ENCODE data around the gene MAP3K9. TPM values are rescaled to one million over a fixed set of nuclear protein-coding genes. Genes with fewer than 3 reads are reported as not detected.

Gene MAP3K9
- total and polyA plus RNA-seq, 10 of the 15 experiments (the other 5 are each of a cell fraction or from before 2014, with no cell fraction given), result 0.48 to 7.9 (median 2.9) TPM

GRCh38 chr14:70744641-70745040 is 64.7 kb downstream of the MAP3K9 start:
- ChIA-PET SMC1A (ENCODE audit: uncharacterized antibody, unreplicated experiment) (no interaction called here), RAD21 (ENCODE audit: unreplicated experiment) (no interaction called here), CTCF (interaction anchor here (1.2 kb wide), 1 partner anchor 30 kb away, joined by 3 read pairs; no protein-coding TSS in a partner anchor), POLR2A (no interaction called here)
- no peak overlapping the region for H3K4me3 ChIP-seq
- H3K4me1 ChIP-seq (ENCODE audit: control insufficient read depth, insufficient read depth, low read length), result no peaks in the 10 kb centered on the region
- intact Hi-C loops (cut with micrococcal nuclease; ENCODE audit: unreplicated experiment), result no loop called here
- FAIRE-seq, result no peak
- H3K9ac ChIP-seq (ENCODE audit: control insufficient read depth, insufficient read depth, low read length), result no peak overlapping the region
- no peak overlapping the region for H3K27ac ChIP-seq (ENCODE audit: control insufficient read depth, insufficient read depth)
- H3K27me3 ChIP-seq (replicated peaks in 1 of 2; ENCODE audit: control insufficient read depth in 2 of 2, insufficient read depth in 2 of 2, low read length in 1 of 2), result no peaks in the 10 kb centered on the region
- DNase-seq (ENCODE audit: low read depth, low spot score), result no peak
- 97% methylated on average over 2 of the region's 2 CpGs for WGBS (ENCODE audit: insufficient coverage, insufficient replicate concordance, low lambda C conversion rate, missing lambda C conversion rate)
- BruUV-seq (replicated peaks), result no TSS peak
- no peaks in the 10 kb centered on the region for H4K20me1 ChIP-seq (ENCODE audit: control insufficient read depth, insufficient read depth)
- H3K36me3 ChIP-seq (ENCODE audit: control insufficient read depth in 2 of 2, insufficient read depth in 2 of 2, low read length in 1 of 2), result peaks cover 0 to 9% of the 10 kb centered on the region in 2 experiments; a peak in 3 of 4 replicates
- in situ Hi-C loops (cut with MboI), result no loop called here
- H3K4me2 ChIP-seq (ENCODE audit: control insufficient read depth, insufficient read depth), result no peak overlapping the region
- ATAC-seq, result no peak
- no peaks in the 10 kb centered on the region for H3K79me2 ChIP-seq (ENCODE audit: control insufficient read depth, insufficient read depth, low read length)
- no peaks in the 10 kb centered on the region; the same call in 2 of the 3 replicates for H3K9me3 ChIP-seq (replicated peaks; ENCODE audit: control insufficient read depth, insufficient read depth, low read length)
- H2AFZ ChIP-seq (ENCODE audit: control insufficient read depth, low read depth, low read length), result no peak overlapping the region
- TF ChIP-seq SMC3 (IDR thresholded peaks at IDR 0.05; ENCODE audit: borderline replicate concordance, low read length) (no peak), RELB (IDR thresholded peaks at IDR 0.05; ENCODE audit: low read depth) (no peak), RAD51 (IDR thresholded peaks at IDR 0.05) (no peak), BCLAF1 (IDR thresholded peaks at IDR 0.05) (no peak), ASH2L (IDR thresholded peaks at IDR 0.05; ENCODE audit: borderline replicate concordance, low read depth) (no peak), RFX5 (IDR thresholded peaks at IDR 0.05; ENCODE audit: low read depth, low read length) (no peak), CUX1 (IDR thresholded peaks at IDR 0.05; ENCODE audit: insufficient replicate concordance, low read depth, low read length) (no peak), SPI1 (IDR thresholded peaks at IDR 0.05; ENCODE audit: borderline replicate concordance, insufficient read depth, low read depth, low read length) (no peak), NKRF (conservative IDR thresholded peaks at IDR 0.05) (no peak), ZBTB33 (IDR thresholded peaks at IDR 0.05) (no peak)
